Thymus (tissue), 11 donors: Measurements from ENCODE around the gene SYNE1. TPM values are rescaled to one million over a fixed set of nuclear protein-coding genes. Genes with fewer than 3 reads are reported as not detected.
"Not testable (repeated sequence)": the region's sequence is repeated elsewhere in the genome, so short reads cannot be mapped to it uniquely, and the experiment has no call there.

ENCODE experiments used
- DNase-seq, 9 donors: peaks; one replicate each; pipeline ENCODE4 v3.0.0-alpha.2; 2013; ENCODE audit warnings: low spot score in 9 of 9, low read depth in 6 of 9, missing footprints in 1 of 9
- H3K27ac ChIP-seq, 2 donors: one replicate each; pipeline ENCODE4 v1.5.1; 2013; ENCODE audit warnings: control low read depth in 1 of 2, low read depth in 1 of 2, low read length in 1 of 2, mild to moderate bottlenecking in 1 of 2, moderate library complexity in 1 of 2
- H3K27me3 ChIP-seq, 2 donors: one replicate each; pipeline ENCODE4 v1.5.1; 2013; ENCODE audit warnings: low read length in 1 of 2; ENCODE audit not compliant: control insufficient read depth in 2 of 2, insufficient read depth in 1 of 2
- H3K36me3 ChIP-seq, 2 donors: one replicate each; pipeline ENCODE4 v1.5.1; 2013; ENCODE audit warnings: low read length in 1 of 2, mild to moderate bottlenecking in 1 of 2, moderate library complexity in 1 of 2; ENCODE audit not compliant: control insufficient read depth in 2 of 2, insufficient read depth in 2 of 2
- H3K4me1 ChIP-seq, 2 donors: one replicate each; pipeline ENCODE4 v1.5.1; 2013; ENCODE audit warnings: low read length in 2 of 2; ENCODE audit not compliant: control insufficient read depth in 2 of 2, insufficient read depth in 2 of 2
- H3K4me3 ChIP-seq, 2 donors: one replicate each; pipeline ENCODE4 v1.5.1; 2013; ENCODE audit warnings: low read length in 2 of 2, control low read depth in 1 of 2, mild to moderate bottlenecking in 1 of 2
- H3K9me3 ChIP-seq, 2 donors: one replicate each; pipeline ENCODE4 v1.5.1; 2013; ENCODE audit warnings: low read length in 1 of 2, mild to moderate bottlenecking in 1 of 2; ENCODE audit not compliant: control insufficient read depth in 2 of 2, insufficient read depth in 1 of 2
- WGBS: extraction: QIAGEN DNeasy Blood & Tissue Kit; methylation state at CpG from one replicate; pipeline ENCODE4 v1.1.7; 2013; 5-methylcytosine and 5-hydroxymethylcytosine counted together
- polyA plus RNA-seq: library from polyadenylated mRNA; stranded (reverse); fragments of 200-250 nt; gene quantifications from one replicate; pipeline ENCODE4 v1.2.3, GENCODE V29; 2013
- total RNA-seq: library from RNA; stranded (reverse); fragments of 120-200 nt; gene quantifications from one replicate; pipeline ENCODE4 v1.2.4, GENCODE V29; 2013
- donor health status: healthy.

SYNE1 gene
- total and polyA plus RNA-seq, 2 donors = 49.6 to 55.1 TPM

DNA sequence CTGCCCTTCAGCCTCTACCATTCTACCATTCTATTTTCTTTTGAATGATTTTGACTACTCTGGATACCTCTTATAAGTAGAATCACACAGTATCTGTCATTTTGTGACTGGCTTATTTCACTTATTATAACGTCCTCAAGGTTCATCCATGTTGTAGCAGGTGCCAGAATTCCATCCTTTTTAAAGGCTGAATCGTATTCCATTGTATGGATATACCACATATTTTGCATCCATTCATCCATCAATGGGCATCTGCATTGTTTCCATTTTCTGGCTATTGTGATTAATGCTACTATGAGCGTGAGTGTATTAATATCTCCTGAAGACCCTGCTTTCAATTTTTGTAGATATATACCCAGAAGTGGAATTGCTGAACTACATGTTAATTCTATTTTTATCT, 105.5 kb downstream of the SYNE1 start:
- no peaks in the 10 kb centered on the region for H3K9me3 ChIP-seq
- no peaks in the 10 kb centered on the region for H3K36me3 ChIP-seq
- no peaks in the 10 kb centered on the region for H3K4me1 ChIP-seq
- H3K27ac ChIP-seq = no peak overlapping the region
- H3K27me3 ChIP-seq = no peaks in the 10 kb centered on the region
- no peak for DNase-seq
- H3K4me3 ChIP-seq = no peak overlapping the region
- 88% methylated on average over 3 of the region's 3 CpGs for WGBS

DNA sequence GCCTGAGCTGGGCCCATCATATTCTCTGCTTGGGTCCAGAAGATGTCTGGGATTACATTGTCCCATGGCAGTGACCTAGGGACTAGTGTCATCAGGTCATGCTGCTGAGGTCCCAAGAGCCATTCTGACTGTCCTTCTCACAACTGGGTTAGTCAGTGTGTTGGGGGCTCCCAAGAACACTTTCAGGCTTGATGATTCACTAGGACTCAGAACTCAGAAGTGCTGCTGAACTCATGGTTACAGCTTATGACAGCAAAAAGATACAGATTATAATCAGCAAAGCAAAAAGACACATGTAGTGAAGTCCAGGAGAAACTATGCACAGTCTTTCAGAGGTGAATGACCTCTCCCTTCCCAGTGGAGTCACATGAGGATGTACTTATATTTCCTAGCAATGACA, 107.8 kb downstream of the SYNE1 start:
- Histone ChIP-seq H3K27me3 (no peaks in the 10 kb centered on the region), H3K4me3 (no peak overlapping the region), H3K9me3 (no peaks in the 10 kb centered on the region), H3K4me1 (no peaks in the 10 kb centered on the region), H3K36me3 (no peaks in the 10 kb centered on the region), H3K27ac (no peak overlapping the region)
- no peak for DNase-seq

DNA sequence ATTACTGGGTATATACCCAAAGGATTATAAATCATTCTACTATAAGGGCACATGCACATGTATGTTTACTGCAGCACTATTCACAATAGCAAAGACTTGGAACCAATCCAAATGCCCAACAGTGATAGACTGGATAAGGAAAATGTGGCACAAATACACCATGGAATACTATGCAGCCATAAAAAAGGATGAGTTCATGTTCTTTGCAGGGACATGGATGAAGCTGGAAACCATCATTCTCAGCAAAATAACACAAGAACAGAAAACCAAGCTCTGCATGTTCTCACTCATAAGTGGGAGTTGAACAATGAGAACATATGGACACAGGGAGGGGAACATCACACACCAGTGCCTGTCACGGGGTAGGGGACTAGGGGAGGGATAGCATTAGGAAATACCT, 123.0 kb downstream of the SYNE1 start:
- not testable (repeated sequence) for H3K4me3 ChIP-seq, H3K36me3 ChIP-seq, DNase-seq, H3K4me1 ChIP-seq, H3K27me3 ChIP-seq, H3K9me3 ChIP-seq, H3K27ac ChIP-seq
- WGBS = 91% methylated on average over 1 of the region's 1 CpG

DNA sequence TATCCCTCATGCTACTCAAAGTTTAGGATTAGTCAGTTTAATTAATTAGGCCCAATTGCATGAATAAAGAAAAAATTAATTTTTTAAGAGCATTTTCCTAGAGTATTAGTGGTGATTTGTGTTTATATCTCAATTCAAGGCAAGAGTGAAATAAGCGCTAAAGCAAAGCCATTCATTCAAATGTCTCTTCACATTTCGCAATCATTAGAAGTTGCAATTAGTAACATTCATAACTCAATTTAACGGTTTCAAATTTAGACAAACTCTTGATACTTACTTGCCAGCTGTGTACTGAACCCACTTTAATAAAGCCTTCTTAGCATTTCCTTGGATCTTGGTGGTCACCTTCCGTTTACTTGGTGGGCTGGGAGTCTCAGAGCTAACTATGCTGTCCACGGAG, 127.2 kb downstream of the SYNE1 start:
- H3K9me3 ChIP-seq = no peaks in the 10 kb centered on the region
- H3K27ac ChIP-seq = no peak overlapping the region
- no peak for DNase-seq
- no peaks in the 10 kb centered on the region for H3K4me1 ChIP-seq
- H3K36me3 ChIP-seq = no peaks in the 10 kb centered on the region
- WGBS = 96% methylated on average over 5 of the region's 5 CpGs
- no peaks in the 10 kb centered on the region for H3K27me3 ChIP-seq
- H3K4me3 ChIP-seq = no peak overlapping the region

DNA sequence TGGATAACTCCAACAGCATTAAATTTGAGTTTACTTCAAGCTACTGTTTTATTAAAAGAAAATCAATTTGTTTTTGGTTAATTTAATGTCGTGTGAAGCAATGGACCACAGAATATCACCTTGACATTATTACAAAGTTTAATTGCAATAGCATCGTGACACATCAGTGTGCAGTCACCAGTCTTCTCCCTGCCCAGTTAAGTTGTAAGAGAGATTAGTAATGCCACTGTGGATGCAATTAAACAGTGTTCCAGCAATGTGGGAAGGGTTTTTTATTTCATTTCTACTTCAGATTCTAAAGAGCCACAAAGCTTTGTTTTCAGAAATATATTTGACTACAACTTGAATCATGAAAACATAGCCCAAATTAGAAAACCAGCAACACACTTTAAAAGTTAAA, 128.7 kb downstream of the SYNE1 start:
- H3K4me1 ChIP-seq = no peaks in the 10 kb centered on the region
- H3K4me3 ChIP-seq = no peak overlapping the region
- no peaks in the 10 kb centered on the region for H3K27me3 ChIP-seq
- H3K36me3 ChIP-seq = no peaks in the 10 kb centered on the region
- H3K9me3 ChIP-seq = no peaks in the 10 kb centered on the region
- no peak overlapping the region for H3K27ac ChIP-seq
- DNase-seq = no peak
- WGBS = 92% methylated on average over 2 of the region's 2 CpGs

DNA sequence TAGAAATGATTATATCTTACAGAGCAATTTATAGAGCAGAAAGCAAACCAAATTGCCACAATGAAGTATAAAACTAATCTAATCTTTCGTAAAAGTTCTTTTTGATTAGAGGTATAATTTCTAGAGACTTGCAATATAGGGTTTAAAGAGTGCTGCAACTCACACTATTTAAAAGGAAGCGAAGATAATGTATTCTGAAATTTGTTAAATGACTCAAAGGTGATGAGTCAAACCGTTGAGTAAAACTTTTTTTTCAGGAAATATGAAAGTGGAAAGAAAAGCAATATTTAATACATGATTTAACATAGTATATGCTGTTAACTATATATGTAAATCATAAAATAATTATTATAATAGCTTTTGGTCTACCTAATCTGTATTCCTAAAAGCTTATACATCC, 133.6 kb downstream of the SYNE1 start:
- no peaks in the 10 kb centered on the region for H3K4me1 ChIP-seq
- H3K4me3 ChIP-seq = no peak overlapping the region
- no peak overlapping the region for H3K27ac ChIP-seq
- WGBS = 93% methylated on average over 3 of the region's 3 CpGs
- H3K9me3 ChIP-seq = no peaks in the 10 kb centered on the region
- no peak for DNase-seq
- no peaks in the 10 kb centered on the region for H3K36me3 ChIP-seq
- H3K27me3 ChIP-seq = no peaks in the 10 kb centered on the region

DNA sequence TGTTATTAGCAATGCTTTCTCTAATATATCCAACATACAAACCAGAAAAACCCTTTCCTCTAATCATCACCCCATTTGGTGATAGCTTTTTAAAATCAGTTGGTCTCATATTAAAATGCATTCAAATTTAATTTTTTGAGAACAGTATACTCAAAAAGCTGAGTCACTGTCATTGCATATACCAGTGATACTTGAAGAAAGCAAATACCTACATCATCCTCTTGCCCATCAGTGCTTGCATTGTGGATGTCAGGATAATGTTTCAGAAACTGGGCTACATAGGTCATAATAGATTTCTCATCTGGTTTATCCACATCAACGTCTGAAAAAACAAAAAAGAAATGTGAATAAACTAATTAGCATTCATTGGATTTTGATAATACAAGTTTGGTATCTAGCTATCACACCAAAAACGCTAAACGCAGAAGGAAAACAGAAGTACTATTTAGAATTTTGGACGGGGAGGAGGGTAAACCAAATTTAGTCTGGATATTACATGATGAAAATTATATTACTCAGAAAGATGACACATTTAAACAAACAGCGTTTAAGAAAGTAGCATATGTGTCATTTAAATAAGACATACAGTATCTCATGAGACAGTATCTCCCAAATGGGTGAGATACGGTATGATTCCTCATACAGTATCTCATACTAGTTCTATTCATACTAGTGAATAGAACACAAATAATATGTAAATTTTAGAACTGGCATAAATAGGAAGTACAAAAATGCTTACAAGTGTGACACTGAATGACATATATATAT, 134.6 kb downstream of the SYNE1 start:
- no peaks in the 10 kb centered on the region for H3K36me3 ChIP-seq
- H3K4me3 ChIP-seq = no peak overlapping the region
- WGBS = 95% methylated on average over 6 of the region's 6 CpGs
- H3K27ac ChIP-seq = no peak overlapping the region
- no peaks in the 10 kb centered on the region for H3K27me3 ChIP-seq
- H3K9me3 ChIP-seq = no peaks in the 10 kb centered on the region
- no peaks in the 10 kb centered on the region for H3K4me1 ChIP-seq
- DNase-seq = no peak

DNA sequence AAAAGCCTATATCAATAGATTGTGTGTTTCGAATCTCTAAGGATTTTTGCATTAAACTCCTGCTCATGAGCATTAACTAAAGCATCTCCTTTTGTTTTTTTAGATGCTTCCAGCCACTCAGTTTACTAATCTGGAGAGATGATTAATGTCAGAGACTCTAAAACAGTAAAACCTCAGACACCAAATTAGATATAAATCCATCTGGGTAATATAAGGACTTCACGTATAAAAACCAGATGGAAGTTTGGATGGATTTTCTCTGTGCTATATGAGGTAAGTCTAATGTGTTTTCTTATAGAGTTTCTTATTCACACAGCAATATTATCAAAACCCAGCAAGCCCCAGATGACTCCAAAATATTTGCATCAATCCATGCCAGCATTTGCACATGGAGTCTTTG, 137.2 kb downstream of the SYNE1 start:
- Histone ChIP-seq H3K27me3 (no peaks in the 10 kb centered on the region), H3K4me3 (no peak overlapping the region), H3K4me1 (no peaks in the 10 kb centered on the region), H3K9me3 (no peaks in the 10 kb centered on the region), H3K36me3 (no peaks in the 10 kb centered on the region), H3K27ac (no peak overlapping the region)
- 95% methylated on average over 2 of the region's 2 CpGs for WGBS
- DNase-seq = no peak

DNA sequence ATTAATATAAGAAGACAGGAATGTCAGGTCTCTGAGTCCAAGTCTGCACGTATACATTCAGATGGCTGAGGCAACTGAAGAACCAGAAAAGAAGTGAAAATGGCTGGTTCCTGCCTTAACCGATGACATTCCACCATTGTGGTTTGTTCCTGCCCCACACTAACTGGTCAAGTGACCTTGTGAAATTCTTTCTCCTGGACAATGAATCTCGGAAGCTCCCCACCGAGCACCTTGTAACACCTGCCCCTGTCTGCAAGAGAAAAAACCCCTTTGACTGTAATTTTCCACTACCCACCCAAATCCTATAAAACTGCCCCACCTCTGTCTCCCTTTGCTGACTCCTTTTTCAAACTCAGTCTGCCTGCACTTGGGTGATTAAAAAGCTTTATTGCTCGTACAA, 140.4 kb downstream of the SYNE1 start:
- H3K36me3 ChIP-seq = no peaks in the 10 kb centered on the region
- DNase-seq = no peak
- H3K27me3 ChIP-seq = no peaks in the 10 kb centered on the region
- no peaks in the 10 kb centered on the region for H3K9me3 ChIP-seq
- no peak overlapping the region for H3K27ac ChIP-seq
- 96% methylated on average over 5 of the region's 5 CpGs for WGBS
- H3K4me1 ChIP-seq = no peaks in the 10 kb centered on the region
- H3K4me3 ChIP-seq = no peak overlapping the region

DNA sequence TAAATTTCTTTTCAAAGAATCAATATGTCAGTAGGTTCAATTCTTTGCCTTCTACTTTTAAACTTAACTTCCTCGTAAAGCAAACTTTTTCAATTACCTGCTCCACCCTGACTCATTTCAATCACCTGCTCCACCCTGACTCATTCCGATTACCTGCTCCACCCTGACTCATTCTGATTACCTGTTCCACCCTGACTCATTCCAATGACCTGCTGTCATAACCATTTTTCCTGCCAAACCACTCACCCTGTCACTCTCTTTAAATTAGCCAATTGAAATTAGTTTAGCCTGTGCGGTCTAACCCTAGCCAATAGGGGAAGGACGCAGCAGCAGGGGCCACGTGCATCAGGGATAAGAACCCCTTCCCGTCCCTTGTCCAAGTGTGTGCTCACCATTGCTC, 141.7 kb downstream of the SYNE1 start:
- H3K27ac ChIP-seq, H3K36me3 ChIP-seq, H3K4me3 ChIP-seq, H3K27me3 ChIP-seq, DNase-seq, H3K4me1 ChIP-seq, H3K9me3 ChIP-seq: not testable (repeated sequence)
- WGBS = 96% methylated on average over 6 of the region's 6 CpGs
